Measurements from ENCODE around the gene ARHGAP36.

The ARHGAP36 gene

DNA sequence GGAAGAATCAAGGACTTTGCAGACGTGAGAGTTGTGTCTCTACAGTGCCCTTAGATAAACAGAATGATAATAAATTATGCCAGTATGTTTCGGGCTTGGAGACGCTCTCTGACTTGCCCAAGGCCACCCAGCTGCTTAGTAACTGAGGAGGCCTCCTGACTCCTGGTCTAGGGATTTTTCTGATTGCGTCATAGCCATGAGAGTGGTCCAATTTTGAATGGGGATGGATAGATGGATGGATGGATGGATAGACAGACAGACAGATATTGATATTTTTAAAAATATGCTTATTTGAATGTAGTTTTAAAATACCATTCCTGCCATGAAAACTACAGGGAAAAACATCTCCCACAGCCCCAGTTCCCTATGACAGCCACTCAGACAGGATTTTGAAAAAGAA lies 15.5 kb downstream of the ARHGAP36 start:
- no peak for FAIRE-seq

DNA sequence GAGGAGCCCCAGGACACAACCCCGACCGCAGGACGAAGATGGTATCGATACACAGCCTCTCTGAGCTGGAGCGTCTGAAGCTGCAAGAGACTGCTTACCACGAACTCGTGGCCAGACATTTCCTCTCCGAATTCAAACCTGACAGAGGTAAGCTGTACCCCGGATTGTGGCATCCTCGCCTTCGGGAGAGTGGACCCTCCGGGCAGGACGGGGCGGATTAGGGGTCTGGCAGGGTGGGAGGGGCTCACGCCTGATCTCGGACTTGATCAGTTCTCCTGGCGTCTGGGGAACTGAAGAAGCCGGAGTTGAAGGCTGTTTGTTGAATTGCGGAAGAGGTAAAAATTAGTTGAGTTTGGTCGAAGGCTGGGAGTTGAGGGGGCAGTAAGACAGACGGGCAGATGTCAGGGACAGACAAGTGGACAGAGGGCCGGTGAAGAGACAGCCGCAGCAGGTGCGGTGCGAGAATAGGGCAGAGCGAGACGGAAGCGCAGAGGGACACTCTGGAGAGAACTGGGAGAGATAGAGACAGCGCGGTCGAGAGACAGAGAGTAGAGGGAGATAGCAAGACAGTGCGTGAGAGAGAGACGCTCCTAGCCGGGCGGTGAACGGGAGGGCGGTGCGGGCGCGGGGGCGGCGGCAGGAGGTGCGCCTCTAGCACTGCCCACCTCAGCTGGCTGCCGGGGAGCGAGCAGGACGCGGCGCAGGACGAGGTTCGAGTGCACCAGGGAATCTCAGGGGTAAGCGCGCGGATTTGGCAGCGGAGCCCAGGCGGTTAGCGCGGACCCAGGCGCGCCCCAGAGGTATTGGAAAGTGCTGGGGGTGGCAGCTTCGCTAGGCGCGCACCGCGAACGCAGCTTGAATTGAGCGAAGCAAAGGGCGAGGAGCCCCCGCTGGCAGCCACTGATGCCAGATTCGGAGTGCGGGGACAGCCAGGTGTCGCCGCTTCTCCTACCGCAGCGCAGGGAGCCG lies 23.9 kb downstream of the ARHGAP36 start:
- FAIRE-seq: no peak

DNA sequence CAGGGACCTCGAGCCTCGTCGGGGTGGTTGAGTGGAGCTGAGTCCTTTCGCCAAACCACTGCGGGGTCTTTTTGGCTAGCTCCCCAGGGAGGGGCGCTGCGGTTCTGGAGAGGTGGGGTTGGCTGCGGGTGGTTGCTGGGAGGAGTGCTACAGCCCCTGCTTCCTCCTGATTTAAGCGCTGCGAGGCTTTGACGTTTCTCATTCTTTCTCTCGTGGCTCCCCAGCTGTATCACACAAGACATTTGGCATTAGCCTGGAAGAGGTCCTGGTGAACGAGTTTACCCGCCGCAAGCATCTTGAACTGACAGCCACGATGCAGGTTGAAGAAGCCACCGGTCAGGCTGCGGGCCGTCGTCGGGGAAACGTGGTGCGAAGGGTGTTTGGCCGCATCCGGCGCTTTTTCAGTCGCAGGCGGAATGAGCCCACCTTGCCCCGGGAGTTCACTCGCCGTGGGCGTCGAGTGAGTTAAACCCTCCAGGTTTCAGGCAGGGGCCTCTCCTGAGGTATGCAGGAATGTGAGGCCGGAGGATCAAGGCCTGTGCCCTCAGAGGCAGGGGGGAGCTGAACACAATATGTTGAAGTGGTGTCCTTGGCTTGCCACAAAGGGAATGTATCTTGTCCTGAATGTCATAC lies 25.5 kb downstream of the ARHGAP36 start:
- no peak for FAIRE-seq

DNA sequence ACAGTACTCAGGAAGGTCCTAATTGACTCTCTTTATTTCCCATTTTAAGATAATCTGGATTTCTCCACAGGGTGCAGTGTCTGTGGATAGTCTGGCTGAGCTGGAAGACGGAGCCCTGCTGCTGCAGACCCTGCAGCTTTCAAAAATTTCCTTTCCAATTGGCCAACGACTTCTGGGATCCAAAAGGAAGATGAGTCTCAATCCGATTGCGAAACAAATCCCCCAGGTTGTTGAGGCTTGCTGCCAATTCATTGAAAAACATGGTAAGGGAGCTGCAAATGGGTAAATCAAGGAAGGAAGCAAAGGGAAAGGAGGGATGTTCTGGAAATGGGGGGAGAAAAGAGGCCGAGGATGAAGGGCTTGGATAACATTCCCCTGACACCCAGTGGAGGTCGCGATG lies 26.0 kb downstream of the ARHGAP36 start:
- FAIRE-seq: no peak

DNA sequence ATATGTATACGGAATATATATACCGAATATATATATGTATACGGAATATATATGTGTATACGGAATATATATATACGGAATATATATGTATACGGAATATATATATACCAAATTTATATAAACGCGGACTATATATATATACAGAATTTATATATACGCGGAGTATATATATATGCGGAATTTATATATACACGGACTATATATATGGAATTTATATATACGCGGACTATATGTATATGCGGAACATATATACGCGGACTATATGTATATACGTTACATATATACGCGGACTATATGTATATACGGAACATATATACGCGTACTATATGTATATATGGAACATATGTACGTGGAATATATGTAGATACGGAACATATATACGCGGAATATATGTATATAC lies 78.6 kb downstream of the ARHGAP36 start:
- FAIRE-seq: no peak

DNA sequence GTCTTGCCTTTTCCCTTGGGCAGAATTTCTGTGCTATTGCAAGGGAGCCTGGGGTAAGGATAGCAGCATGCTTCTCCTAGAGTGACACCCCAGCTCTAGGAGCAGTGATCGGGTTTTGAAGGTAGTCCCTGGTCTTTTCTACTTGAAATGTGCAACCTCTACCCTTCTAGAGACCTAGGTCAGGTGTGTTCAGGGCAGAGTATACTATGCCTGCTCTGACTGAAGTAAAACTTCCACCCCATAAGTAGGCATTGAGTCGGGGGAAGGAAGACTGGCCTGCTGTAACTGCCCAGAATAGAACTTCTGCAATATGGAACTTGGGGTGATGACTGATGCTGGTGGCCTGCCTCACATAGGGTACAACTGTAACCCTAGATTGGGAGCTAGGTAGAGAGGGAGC lies 80.9 kb downstream of the ARHGAP36 start:
- FAIRE-seq: no peak
